H1 (cell line): ENCODE results near the gene PRMT1. TPM values are rescaled to one million over a fixed set of nuclear protein-coding genes. Genes with fewer than 3 reads are reported as not detected.

ENCODE experiments used
- CTCF ChIA-PET: fragments of 300-600 bp; sonication (Branson Sonifier 250); formaldehyde crosslinking; loops from one replicate; lab custom pipeline; 2021; ENCODE audit not compliant: partially characterized antibody; lab: Charles Lee
- POLR2A ChIA-PET: fragments of 300-600 bp; sonication (Branson Sonifier 250); formaldehyde crosslinking; loops from one replicate; lab custom pipeline; 2021; ENCODE audit warnings: inconsistent platforms; ENCODE audit not compliant: partially characterized antibody; lab: Charles Lee
- DNase-seq, 2 experiments: peaks; one replicate each; pipeline versions ENCODE4 v3.0.0 to v3.0.0-alpha.2; 2010 to 2022; ENCODE audit warnings: low spot score in 2 of 2, low read depth in 1 of 2, mixed read lengths in 1 of 2
- FAIRE-seq: peaks from 2 replicates; lab custom pipeline; 2011; peaks lifted over from hg19 to GRCh38; lab: Jason Lieb, UNC
- H2AFZ ChIP-seq: 2 replicates; pipeline ENCODE4 v1.8.1; 2012; ENCODE audit warnings: low read length, inconsistent platforms
- H2AK5ac ChIP-seq: 2 replicates; pipeline ENCODE4 v1.6.1; 2013; ENCODE audit warnings: low read depth, low read length
- H2BK120ac ChIP-seq: replicated peaks from 2 replicates; pipeline ENCODE3; 2013; ENCODE audit warnings: low read depth, low read length, inconsistent platforms
- H2BK12ac ChIP-seq: 2 replicates; pipeline ENCODE4 v1.6.1; 2013; ENCODE audit warnings: low read depth, low read length
- H2BK15ac ChIP-seq: 2 replicates; pipeline ENCODE4 v1.6.1; 2013; ENCODE audit warnings: low read length
- H2BK20ac ChIP-seq: 2 replicates; pipeline ENCODE4 v1.6.1; 2013; ENCODE audit warnings: low read length
- H2BK5ac ChIP-seq: 2 replicates; pipeline ENCODE4 v1.6.1; 2013; ENCODE audit warnings: low read depth, low read length
- H3K14ac ChIP-seq: 2 replicates; pipeline ENCODE4 v1.6.1; 2013; ENCODE audit warnings: inconsistent platforms; ENCODE audit not compliant: insufficient read length
- H3K18ac ChIP-seq: 2 replicates; pipeline ENCODE4 v1.6.1; 2013; ENCODE audit warnings: low read length; ENCODE audit errors: extremely low read depth
- H3K23ac ChIP-seq: 2 replicates; pipeline ENCODE4 v1.6.1; 2013; ENCODE audit warnings: inconsistent platforms; ENCODE audit not compliant: insufficient read length
- H3K23me2 ChIP-seq: 2 replicates; pipeline ENCODE4 v1.6.1; 2013; ENCODE audit warnings: low read depth, low read length
- H3K27ac ChIP-seq: 2 replicates; pipeline ENCODE4 v1.6.1; 2011; ENCODE audit warnings: low read depth, low read length, inconsistent platforms
- H3K27me3 ChIP-seq, 4 experiments: replicated peaks in 1 of 4; 1 replicate in 1 of 4; 2 replicates in 3 of 4; pipeline versions ENCODE4 v1.6.1 to v1.8.1; 2011 to 2013; ENCODE audit warnings: low read length in 3 of 4, mild to moderate bottlenecking in 3 of 4, inconsistent platforms in 2 of 4, mixed read lengths in 2 of 4, moderate library complexity in 1 of 4; ENCODE audit not compliant: control insufficient read depth in 3 of 4, insufficient read depth in 3 of 4; ENCODE audit errors: extremely low read depth in 1 of 4
- H3K36me3 ChIP-seq, 4 experiments: 2 replicates each; pipeline versions ENCODE4 v1.6.1 to v1.8.1; 2011 to 2013; ENCODE audit warnings: mild to moderate bottlenecking in 4 of 4, low read length in 3 of 4, moderate library complexity in 2 of 4, control low read depth in 1 of 4, inconsistent platforms in 1 of 4; ENCODE audit not compliant: insufficient read depth in 4 of 4, control insufficient read depth in 2 of 4
- H3K4ac ChIP-seq: replicated peaks from 2 replicates; pipeline ENCODE3; 2013; ENCODE audit warnings: low read length, low read depth, mixed read lengths, inconsistent platforms; ENCODE audit not compliant: insufficient read length
- H3K4me1 ChIP-seq, 4 experiments: replicated peaks in 1 of 4; 1 replicate in 1 of 4; 2 replicates in 3 of 4; pipeline versions ENCODE4 v1.6.1 to v1.8.1; 2011 to 2013; ENCODE audit warnings: low read length in 3 of 4, inconsistent platforms in 2 of 4, mixed read lengths in 1 of 4; ENCODE audit not compliant: insufficient read depth in 4 of 4, control insufficient read depth in 3 of 4
- H3K4me2 ChIP-seq, 2 experiments: 2 replicates each; pipeline versions ENCODE4 v1.6.1 to v1.8.1; 2011 to 2013; ENCODE audit warnings: low read depth in 2 of 2, low read length in 2 of 2, control low read depth in 1 of 2, inconsistent platforms in 1 of 2, mild to moderate bottlenecking in 1 of 2; ENCODE audit not compliant: insufficient read depth in 1 of 2
- H3K4me3 ChIP-seq, 4 experiments: fragments of 200-600, 300-600 bp in 1 of 4; sonication (generic), shearing (Covaris generic), sonication (Bioruptor Twin) in 1 of 4; 2 replicates each; pipeline versions ENCODE4 v1.5.1 to v1.8.1; 2011 to 2016; ENCODE audit warnings: low read length in 4 of 4, low read depth in 3 of 4, control low read depth in 2 of 4, inconsistent platforms in 2 of 4, mild to moderate bottlenecking in 2 of 4, mixed read lengths in 1 of 4, moderate library complexity in 1 of 4; ENCODE audit not compliant: insufficient read depth in 2 of 4; ENCODE audit errors: extremely low read depth in 1 of 4
- H3K56ac ChIP-seq: replicated peaks from 2 replicates; pipeline ENCODE3; 2013; ENCODE audit warnings: low read depth, mild to moderate bottlenecking, mixed read lengths, low read length, inconsistent platforms; ENCODE audit not compliant: insufficient read length
- H3K79me1 ChIP-seq: 2 replicates; pipeline ENCODE4 v1.6.1; 2013; ENCODE audit warnings: low read depth, low read length, control low read depth
- H3K79me2 ChIP-seq, 2 experiments: 2 replicates each; pipeline versions ENCODE4 v1.6.1 to v1.8.1; 2012 to 2013; ENCODE audit warnings: low read length in 2 of 2, mild to moderate bottlenecking in 2 of 2, inconsistent platforms in 1 of 2; ENCODE audit not compliant: insufficient read depth in 2 of 2, control insufficient read depth in 1 of 2
- H3K9ac ChIP-seq, 4 experiments: replicated peaks in 1 of 4; 1 replicate in 1 of 4; 2 replicates in 3 of 4; pipeline versions ENCODE4 v1.6.1 to v1.8.1; 2011 to 2013; ENCODE audit warnings: low read depth in 3 of 4, low read length in 3 of 4, control low read depth in 2 of 4, mild to moderate bottlenecking in 2 of 4, moderate library complexity in 2 of 4, inconsistent platforms in 1 of 4; ENCODE audit errors: extremely low read depth in 1 of 4
- H3K9me3 ChIP-seq, 2 experiments: 2 replicates each; pipeline versions ENCODE4 v1.6.1 to v1.8.1; 2012 to 2013; ENCODE audit warnings: mild to moderate bottlenecking in 2 of 2, moderate library complexity in 2 of 2, control low read depth in 1 of 2, inconsistent platforms in 1 of 2, low read depth in 1 of 2, low read length in 1 of 2, mixed read lengths in 1 of 2; ENCODE audit not compliant: insufficient read depth in 2 of 2
- H4K20me1 ChIP-seq, 2 experiments: replicated peaks in 1 of 2; 2 replicates each; pipeline versions ENCODE3 to v1.8.1; 2011 to 2013; ENCODE audit warnings: inconsistent platforms in 2 of 2, low read length in 2 of 2, mild to moderate bottlenecking in 1 of 2; ENCODE audit not compliant: insufficient read depth in 2 of 2, control insufficient read depth in 1 of 2
- H4K5ac ChIP-seq: 2 replicates; pipeline ENCODE4 v1.6.1; 2013; ENCODE audit warnings: low read length, low read depth, mixed read lengths, inconsistent platforms; ENCODE audit not compliant: insufficient read length
- H4K8ac ChIP-seq: 2 replicates; pipeline ENCODE4 v1.8.0; 2013; ENCODE audit warnings: mild to moderate bottlenecking, moderate library complexity, low read length, inconsistent platforms; ENCODE audit not compliant: insufficient read depth; ENCODE audit errors: extremely low read depth
- H4K91ac ChIP-seq: replicated peaks from 2 replicates; pipeline ENCODE3; 2013; ENCODE audit warnings: low read length, mixed read lengths, inconsistent platforms; ENCODE audit not compliant: insufficient read length
- ASH2L ChIP-seq: fragments of 200-600, 300-600 bp; sonication (generic); IDR thresholded peaks from one replicate; pipeline ENCODE4 v1.7.1; 2017; ENCODE audit warnings: low read length
- ATF2 ChIP-seq: IDR thresholded peaks from 2 replicates; pipeline ENCODE4 v1.6.1; 2012; ENCODE audit warnings: low read length, inconsistent platforms
- BACH1 ChIP-seq: IDR thresholded peaks from 2 replicates; pipeline ENCODE4 v1.6.1; 2012; ENCODE audit warnings: low read length, improper control_type of control experiment
- CBX8 ChIP-seq: fragments of 300-800, 300-1000 bp; sonication (generic); IDR thresholded peaks from 2 replicates; pipeline ENCODE4 v1.7.1; 2016; ENCODE audit warnings: low read depth, low read length, borderline replicate concordance
- CTBP2 ChIP-seq: IDR thresholded peaks from 2 replicates; pipeline ENCODE4 v1.7.0; 2011; ENCODE audit warnings: borderline replicate concordance, mild to moderate bottlenecking, moderate library complexity, mixed read lengths, low read length; ENCODE audit not compliant: insufficient read depth, insufficient read length
- EP300 ChIP-seq, 2 experiments: IDR thresholded peaks; 1 replicate in 1 of 2; 2 replicates in 1 of 2; pipeline ENCODE4 v1.6.1; 2011 to 2012; ENCODE audit warnings: low read depth in 2 of 2, low read length in 2 of 2, mild to moderate bottlenecking in 2 of 2, borderline replicate concordance in 1 of 2, inconsistent platforms in 1 of 2, moderate library complexity in 1 of 2
- FOSL1 ChIP-seq: IDR thresholded peaks from 2 replicates; pipeline ENCODE4 v1.6.1; 2011; ENCODE audit warnings: mild to moderate bottlenecking, low read depth, low read length, moderate library complexity; ENCODE audit not compliant: insufficient read depth
- POLR2AphosphoS5 ChIP-seq: IDR thresholded peaks from 2 replicates; pipeline ENCODE4 v1.6.1; 2011; ENCODE audit warnings: low read depth, low read length
- RXRA ChIP-seq: IDR thresholded peaks from 2 replicates; pipeline ENCODE4 v1.6.1; 2011; ENCODE audit warnings: low read depth, mild to moderate bottlenecking, low read length, moderate library complexity; ENCODE audit not compliant: insufficient read depth
- SUZ12 ChIP-seq: fragments of 200-600 bp; sonication (generic); IDR thresholded peaks from 2 replicates; pipeline ENCODE4 v1.6.1; 2012; ENCODE audit warnings: mild to moderate bottlenecking, inconsistent platforms, low read length, moderate library complexity, mixed read lengths
- WGBS, 2 experiments: shearing (Covaris generic) in 1 of 2; methylation state at CpG; one replicate each; pipeline versions ENCODE4 v1.1.6 to v1.1.7; 2013 to 2015; ENCODE audit warnings: low lambda C conversion rate in 2 of 2, mixed read lengths in 2 of 2, inconsistent platforms in 1 of 2, low coverage in 1 of 2, missing lambda C conversion rate in 1 of 2; ENCODE audit not compliant: insufficient replicate concordance in 2 of 2, insufficient coverage in 1 of 2, insufficient read length in 1 of 2; ENCODE audit errors: extremely low coverage in 1 of 2, missing lambda C conversion rate in 1 of 2; 5-methylcytosine and 5-hydroxymethylcytosine counted together
- polyA plus RNA-seq, 7 experiments: library from polyadenylated mRNA; depleted of rRNA in 3 of 7; stranded (reverse) in 5 of 7; unstranded in 2 of 7; fragments of >200 nt in 5 of 7; fragments of 200-250 nt in 2 of 7; gene quantifications; 1 replicate in 5 of 7; 2 replicates in 1 of 7; 4 replicates in 1 of 7; pipeline versions ENCODE4 v1.2.1 to v1.2.3, GENCODE V29; 2011 to 2013; ENCODE audit warnings: missing spikeins in 2 of 7, mixed read lengths in 2 of 7
- total RNA-seq: library from RNA; stranded (reverse); fragmentation: NEBNext Ultra II Directional; extraction: Animal tissue kit (Norgen Biotek cat#: 25700); gene quantifications from 2 replicates; pipeline ENCODE4 v1.2.1, GENCODE V29; 2021

Gene PRMT1
- total and polyA plus RNA-seq, 2 of the 8 experiments (the other 6 are each of a cell fraction or from before 2014, with no cell fraction given) = 561 to 1,215 TPM

GRCh38 chr19:49651029-49651819, 25.8 kb upstream of the PRMT1 start:
- POLR2A ChIA-PET = interaction anchor here (0.6 to 14.1 kb wide), 2 partner anchors 9 to 51 kb away, joined by 3 to 236 read pairs; partner anchors contain the start of genes BCL2L12 and IRF3
- no peaks in the 10 kb centered on the region for H3K9me3 ChIP-seq
- peaks cover 13 to 70% (median 44%) of the 10 kb centered on the region in 4 experiments; a peak in 7 of 8 replicates for H3K36me3 ChIP-seq
- H2AFZ ChIP-seq = no peak overlapping the region
- no peak overlapping the region for H3K56ac ChIP-seq
- DNase-seq (no peak), FAIRE-seq (no peak)
- H3K14ac ChIP-seq = no peak overlapping the region
- no peak overlapping the region for H2BK5ac ChIP-seq
- no peak overlapping the region for H4K8ac ChIP-seq
- H4K5ac ChIP-seq = no peak overlapping the region
- peaks cover 0 to 3% (median under 1%) of the 10 kb centered on the region in 4 experiments; a peak in 2 of 7 replicates for H3K4me1 ChIP-seq
- H3K23me2 ChIP-seq = no peaks in the 10 kb centered on the region
- no peak overlapping the region for H2AK5ac ChIP-seq
- no peaks in the 10 kb centered on the region for H3K27me3 ChIP-seq
- H2BK15ac ChIP-seq = no peak overlapping the region
- no peak overlapping the region for H2BK12ac ChIP-seq
- WGBS, 2 experiments = 97% methylated on average over 22 of the region's 72 CpGs; no CpG with 5 or more reads in 1 of the 2 experiments
- H3K4me2 ChIP-seq = no peak overlapping the region
- no peak overlapping the region for H2BK120ac ChIP-seq
- CTCF ChIA-PET = no interaction called here
- H3K79me2 ChIP-seq = peaks cover 0 to 3% of the 10 kb centered on the region in 2 experiments; a peak in 1 of 4 replicates
- H3K4me3 ChIP-seq = no peak overlapping the region
- no peak overlapping the region for H3K27ac ChIP-seq
- H3K23ac ChIP-seq = no peak overlapping the region
- no peak overlapping the region for H3K4ac ChIP-seq
- H3K79me1 ChIP-seq = peaks cover 8% of the 10 kb centered on the region
- peaks cover 4 to 13% of the 10 kb centered on the region in 2 experiments for H4K20me1 ChIP-seq
- no peak overlapping the region for H3K18ac ChIP-seq
- H3K9ac ChIP-seq = no peak overlapping the region
- no peak overlapping the region for H2BK20ac ChIP-seq
- no peak overlapping the region for H4K91ac ChIP-seq
- TF ChIP-seq BACH1 (no peak), ASH2L (no peak), ATF2 (no peak), SUZ12 (no peak), FOSL1 (no peak), EP300 (IDR thresholded peaks at IDR 0.05; ENCODE audit: borderline replicate concordance in 1 of 2, low read depth in 2 of 2, low read length in 2 of 2) (no peak), CTBP2 (no peak), RXRA (no peak), CBX8 (no peak), POLR2AphosphoS5 (no peak)
